GM06990 (cell line): ENCODE data around the gene KSR2.

ENCODE experiments used
- DNase-seq: peaks from one replicate; pipeline ENCODE4 v3.0.0-alpha.2; 2011; ENCODE audit not compliant: insufficient read length; ENCODE audit errors: extremely low read depth
- H3K27me3 ChIP-seq: replicated peaks from 2 replicates; pipeline ENCODE4 v1.6.0; 2011; ENCODE audit warnings: low read length; ENCODE audit not compliant: control insufficient read depth, insufficient read depth
- H3K36me3 ChIP-seq: 2 replicates; pipeline ENCODE4 v1.5.1; 2011; ENCODE audit warnings: low read length; ENCODE audit not compliant: control insufficient read depth, insufficient read depth
- H3K4me3 ChIP-seq: replicated peaks from 2 replicates; pipeline ENCODE4 v1.5.1; 2011; ENCODE audit warnings: low read depth, mild to moderate bottlenecking, control low read depth, low read length
- CTCF ChIP-seq: IDR thresholded peaks from 2 replicates; pipeline ENCODE4 v1.5.1; 2011; ENCODE audit warnings: low read length, control low read depth, mild to moderate bottlenecking, inconsistent platforms; ENCODE audit not compliant: insufficient read depth, poor library complexity, severe bottlenecking

KSR2 gene

GRCh38 chr12:117977373-117977772 lies 8.6 kb upstream of the KSR2 start:
- TF ChIP-seq CTCF, result no peak
- no peak for DNase-seq
- Histone ChIP-seq H3K27me3 (no peaks in the 10 kb centered on the region), H3K36me3 (no peaks in the 10 kb centered on the region), H3K4me3 (no peak overlapping the region)

GRCh38 chr12:117975006-117975405 lies 6.2 kb upstream of the KSR2 start:
- no peak for TF ChIP-seq CTCF
- Histone ChIP-seq H3K36me3 (no peaks in the 10 kb centered on the region), H3K27me3 (no peaks in the 10 kb centered on the region), H3K4me3 (no peak overlapping the region)
- no peak for DNase-seq

GRCh38 chr12:117972301-117972700 lies 3.5 kb upstream of the KSR2 start:
- Histone ChIP-seq H3K27me3 (no peaks in the 10 kb centered on the region; the same call in 1 of the 2 replicates), H3K4me3 (no peak overlapping the region), H3K36me3 (no peaks in the 10 kb centered on the region)
- TF ChIP-seq CTCF, result no peak
- DNase-seq, result no peak

GRCh38 chr12:117970334-117970733 lies 1.5 kb upstream of the KSR2 start:
- TF ChIP-seq CTCF, result no peak
- no peaks in the 10 kb centered on the region; the same call in 1 of the 2 replicates for H3K27me3 ChIP-seq
- H3K4me3 ChIP-seq, result no peak overlapping the region
- H3K36me3 ChIP-seq, result no peaks in the 10 kb centered on the region
- no peak for DNase-seq

- no peaks in the 10 kb centered on the region for H3K36me3 ChIP-seq
- no peak for TF ChIP-seq CTCF
- DNase-seq, result no peak
- peak overlapping the region; percentile 59 for H3K4me3 ChIP-seq
- H3K27me3 ChIP-seq, result no peaks in the 10 kb centered on the region; the same call in 1 of the 2 replicates
These were observed 520 bp downstream of the KSR2 start for GRCh38 chr12:117968151-117968789.

GRCh38 chr12:117967512-117967911 lies 1.3 kb downstream of the KSR2 start:
- Histone ChIP-seq H3K36me3 (no peaks in the 10 kb centered on the region), H3K4me3 (no peak overlapping the region), H3K27me3 (no peaks in the 10 kb centered on the region; the same call in 1 of the 2 replicates)
- TF ChIP-seq CTCF, result no peak
- no peak for DNase-seq
